IMR-90 (cell line): ENCODE results near the gene LARP4B. TPM values are rescaled to one million over a fixed set of nuclear protein-coding genes. Genes with fewer than 3 reads are reported as not detected.

ENCODE experiments used
- ATAC-seq: fragments of 200-7000 bp; cut with Tn5 transposase; 2 replicates; pipeline ENCODE4 v1.9.1; 2020; ENCODE audit warnings: low read depth, mild to moderate bottlenecking, moderate library complexity
- BruUV-seq: library from RNA; stranded (reverse); fragments of 400-500 nt; replicated peaks from 2 replicates; lab custom pipeline; 2021; lab: Mats Ljungman, UMichigan
- CTCF ChIA-PET: fragments of 300-600 bp; formaldehyde crosslinking; extraction: SDS; loops from one replicate; lab custom pipeline; 2021; ENCODE audit warnings: antibody characterized with exemption; lab: Yijun Ruan, JAX
- POLR2A ChIA-PET: fragments of 300-600 bp; sonication (Branson Sonifier 250); formaldehyde crosslinking; loops from one replicate; lab custom pipeline; 2022; ENCODE audit warnings: antibody characterized with exemption; ENCODE audit not compliant: unreplicated experiment; lab: Charles Lee
- DNase-seq: peaks from one replicate; pipeline ENCODE4 v3.0.0; 2013
- H2AFZ ChIP-seq: replicated peaks from 2 replicates; pipeline ENCODE3; 2013; ENCODE audit warnings: low read length, mild to moderate bottlenecking; ENCODE audit not compliant: poor library complexity
- H2AK5ac ChIP-seq: 2 replicates; pipeline ENCODE4 v1.6.1; 2013; ENCODE audit warnings: low read depth, low read length, inconsistent platforms
- H2AK9ac ChIP-seq: replicated peaks from 2 replicates; pipeline ENCODE3; 2013; ENCODE audit warnings: mild to moderate bottlenecking, low read depth, low read length, moderate library complexity; ENCODE audit not compliant: poor library complexity
- H2BK120ac ChIP-seq: 2 replicates; pipeline ENCODE4 v1.6.1; 2013; ENCODE audit warnings: low read depth, low read length, inconsistent platforms
- H2BK15ac ChIP-seq: 3 replicates; pipeline ENCODE4 v1.6.1; 2013; ENCODE audit warnings: low read depth, low read length, inconsistent platforms
- H2BK20ac ChIP-seq: 2 replicates; pipeline ENCODE4 v1.6.1; 2013; ENCODE audit warnings: low read depth, mild to moderate bottlenecking, inconsistent platforms, low read length, moderate library complexity
- H2BK5ac ChIP-seq: 2 replicates; pipeline ENCODE4 v1.6.1; 2013; ENCODE audit warnings: mild to moderate bottlenecking, low read depth, low read length, inconsistent platforms; ENCODE audit not compliant: poor library complexity, severe bottlenecking
- H3K14ac ChIP-seq: replicated peaks from 2 replicates; pipeline ENCODE4 v1.6.1; 2013; ENCODE audit warnings: low read depth, low read length, inconsistent platforms
- H3K18ac ChIP-seq: 2 replicates; pipeline ENCODE4 v1.6.1; 2013; ENCODE audit warnings: low read depth, low read length, control low read depth
- H3K23ac ChIP-seq: 2 replicates; pipeline ENCODE4 v1.6.1; 2013; ENCODE audit warnings: low read depth, low read length, inconsistent platforms
- H3K27ac ChIP-seq: 2 replicates; pipeline ENCODE4 v1.5.1; 2013; ENCODE audit warnings: mild to moderate bottlenecking, control low read depth, low read length; ENCODE audit not compliant: insufficient read depth
- H3K27me3 ChIP-seq: 2 replicates; pipeline ENCODE4 v1.6.1; 2013; ENCODE audit warnings: low read length; ENCODE audit not compliant: control insufficient read depth, insufficient read depth
- H3K36me3 ChIP-seq: 2 replicates; pipeline ENCODE4 v1.6.1; 2013; ENCODE audit warnings: low read length, mixed read lengths; ENCODE audit not compliant: control insufficient read depth, insufficient read depth
- H3K4ac ChIP-seq: 2 replicates; pipeline ENCODE4 v1.6.1; 2013; ENCODE audit warnings: low read depth, low read length, inconsistent platforms
- H3K4me1 ChIP-seq: 2 replicates; pipeline ENCODE4 v1.6.1; 2013; ENCODE audit warnings: low read length, mixed read lengths; ENCODE audit not compliant: control insufficient read depth, insufficient read depth
- H3K4me2 ChIP-seq: 2 replicates; pipeline ENCODE4 v1.6.1; 2013; ENCODE audit warnings: low read depth, mild to moderate bottlenecking, control low read depth, low read length, moderate library complexity
- H3K4me3 ChIP-seq: 2 replicates; pipeline ENCODE4 v1.5.1; 2013; ENCODE audit warnings: low read depth, mild to moderate bottlenecking, control low read depth, low read length, moderate library complexity; ENCODE audit not compliant: insufficient read depth
- H3K56ac ChIP-seq: 2 replicates; pipeline ENCODE4 v1.6.1; 2013; ENCODE audit warnings: low read length, inconsistent platforms; ENCODE audit not compliant: insufficient read depth; ENCODE audit errors: extremely low read depth
- H3K79me1 ChIP-seq, 2 experiments: 2 replicates each; pipeline ENCODE4 v1.6.1; 2013; ENCODE audit warnings: low read length in 2 of 2, inconsistent platforms in 1 of 2, low read depth in 1 of 2
- H3K9ac ChIP-seq: 2 replicates; pipeline ENCODE4 v1.6.1; 2013; ENCODE audit warnings: low read depth, low read length, control low read depth
- H3K9me1 ChIP-seq: 2 replicates; pipeline ENCODE4 v1.6.1; 2013; ENCODE audit warnings: low read length, inconsistent platforms; ENCODE audit not compliant: insufficient read depth
- H3K9me3 ChIP-seq: 2 replicates; pipeline ENCODE4 v1.6.1; 2013; ENCODE audit warnings: low read length; ENCODE audit not compliant: control insufficient read depth, insufficient read depth
- H4K20me1 ChIP-seq: 2 replicates; pipeline ENCODE4 v1.6.1; 2013; ENCODE audit warnings: low read length, inconsistent platforms; ENCODE audit not compliant: insufficient read depth
- H4K5ac ChIP-seq: 2 replicates; pipeline ENCODE4 v1.6.1; 2013; ENCODE audit warnings: mild to moderate bottlenecking, low read depth, low read length, control low read depth
- H4K8ac ChIP-seq, 2 experiments: 2 replicates each; pipeline ENCODE4 v1.6.1; 2013; ENCODE audit warnings: low read depth in 2 of 2, low read length in 2 of 2, control low read depth in 1 of 2, inconsistent platforms in 1 of 2
- H4K91ac ChIP-seq: 2 replicates; pipeline ENCODE4 v1.6.1; 2013; ENCODE audit warnings: low read depth, low read length, inconsistent platforms; ENCODE audit not compliant: insufficient read depth
- CEBPB ChIP-seq: IDR thresholded peaks from 2 replicates; pipeline ENCODE4 v1.6.1; 2012; ENCODE audit warnings: low read depth, low read length, improper control_type of control experiment
- CHD1 ChIP-seq: IDR thresholded peaks from 2 replicates; pipeline ENCODE4 v1.6.1; 2012; ENCODE audit warnings: low read depth, low read length, improper control_type of control experiment
- MAZ ChIP-seq: IDR thresholded peaks from 2 replicates; pipeline ENCODE4 v1.6.1; 2012; ENCODE audit warnings: low read depth, mild to moderate bottlenecking, low read length, improper control_type of control experiment, moderate library complexity, borderline replicate concordance
- SMC3 ChIP-seq: fragments of 150-350 bp; IDR thresholded peaks from 2 replicates; pipeline ENCODE4 v1.6.1; 2016; ENCODE audit warnings: low read depth, mild to moderate bottlenecking, antibody characterized with exemption, low read length, moderate library complexity
- WGBS, 2 experiments: methylation state at CpG; one replicate each; pipeline versions ENCODE4 v1.1.5 to v1.1.7; 2013; ENCODE audit warnings: missing lambda C conversion rate in 2 of 2; ENCODE audit not compliant: insufficient read length in 1 of 2; ENCODE audit errors: extremely low coverage in 2 of 2; 5-methylcytosine and 5-hydroxymethylcytosine counted together
- dilution Hi-C: fragments of 300-500 bp; cut with HindIII; formaldehyde crosslinking; loops from one replicate; pipeline ENCODE4 v1.14.3; 2018; ENCODE audit warnings: low sequenced_read_pairs; ENCODE audit not compliant: unreplicated experiment
- in situ Hi-C: fragments of 300-500 bp; cut with MboI; formaldehyde crosslinking; loops from 3 replicates; pipeline ENCODE4 v1.14.3; 2019; ENCODE audit warnings: low sequenced_read_pairs, inconsistent platforms, mixed read lengths
- intact Hi-C: fragments of 100-400 bp; cut with micrococcal nuclease; formaldehyde crosslinking; loops from 2 replicates; pipeline ENCODE4 v1.10.0; 2022
- polyA plus RNA-seq, 3 experiments: library from polyadenylated mRNA; depleted of rRNA; stranded (reverse); fragments of >200 nt; gene quantifications; 2 replicates each; pipeline ENCODE4 v1.2.3, GENCODE V29; 2012; ENCODE audit warnings: low replicate concordance in 1 of 3
- total RNA-seq: library from RNA; depleted of rRNA; stranded (reverse); fragments of >200 nt; gene quantifications from 2 replicates; pipeline ENCODE4 v1.2.3, GENCODE V29; 2012
- TF ChIP-seq, protein P1 (sequence below): fragments of 150-350 bp; IDR thresholded peaks from 2 replicates; pipeline ENCODE4 v1.6.1; 2017; ENCODE audit warnings: mild to moderate bottlenecking, antibody characterized with exemption, low read length, low read depth
- TF ChIP-seq, protein P2 (sequence below): conservative IDR thresholded peaks from 2 replicates; pipeline ENCODE4 v1.5.1; 2012; ENCODE audit warnings: mild to moderate bottlenecking, low read depth, low read length, improper control_type of control experiment

Gene LARP4B
- total and polyA plus RNA-seq, 2 of the 4 experiments (the other 2 are of a cell fraction) = 24.3 to 25.5 TPM

- no peak overlapping the region for H2AK5ac ChIP-seq
- no peak overlapping the region for H3K23ac ChIP-seq
- no TSS peak for BruUV-seq
- CTCF ChIA-PET = no interaction called here
- H3K4me2 ChIP-seq = no peak overlapping the region
- no peak overlapping the region for H2BK20ac ChIP-seq
- peaks cover 3% of the 10 kb centered on the region; the same call in 1 of the 2 replicates for H3K9me1 ChIP-seq
- POLR2A ChIA-PET = no interaction called here
- H3K4me3 ChIP-seq = no peak overlapping the region
- H2AK9ac ChIP-seq = peak overlapping the region; percentile 44
- no peak overlapping the region for H2AFZ ChIP-seq
- no peak overlapping the region for H3K4ac ChIP-seq
- H3K4me1 ChIP-seq = peaks cover 5% of the 10 kb centered on the region
- H3K36me3 ChIP-seq = peaks cover 29% of the 10 kb centered on the region
- in situ Hi-C loops (loop anchor here (10.0 kb wide), 1 partner anchor 221 kb away; no protein-coding TSS in a partner anchor), dilution Hi-C loops (no loop called here), intact Hi-C loops (no loop called here)
- no peaks in the 10 kb centered on the region for H3K9me3 ChIP-seq
- H2BK120ac ChIP-seq = no peak overlapping the region
- H4K20me1 ChIP-seq = no peaks in the 10 kb centered on the region; the same call in 1 of the 2 replicates
- H3K14ac ChIP-seq = no peak overlapping the region
- H3K56ac ChIP-seq = no peak overlapping the region
- peaks cover 0 to 17% of the 10 kb centered on the region in 2 experiments; a peak in 1 of 4 replicates for H3K79me1 ChIP-seq
- H3K18ac ChIP-seq = no peak overlapping the region
- 92% methylated on average over 16 of the region's 29 CpGs; no CpG with 5 or more reads in 1 of the 2 experiments for WGBS, 2 experiments
- no peak overlapping the region for H4K5ac ChIP-seq
- no peak overlapping the region for H3K9ac ChIP-seq
- no peaks in the 10 kb centered on the region for H3K27me3 ChIP-seq
- no peak overlapping the region for H3K27ac ChIP-seq
- no peak overlapping the region for H4K8ac ChIP-seq
- ATAC-seq = no peak
- H2BK5ac ChIP-seq = no peak overlapping the region
- no peak for DNase-seq
- H4K91ac ChIP-seq = no peak overlapping the region
- H2BK15ac ChIP-seq = no peak overlapping the region
- TF ChIP-seq, protein P1, sequence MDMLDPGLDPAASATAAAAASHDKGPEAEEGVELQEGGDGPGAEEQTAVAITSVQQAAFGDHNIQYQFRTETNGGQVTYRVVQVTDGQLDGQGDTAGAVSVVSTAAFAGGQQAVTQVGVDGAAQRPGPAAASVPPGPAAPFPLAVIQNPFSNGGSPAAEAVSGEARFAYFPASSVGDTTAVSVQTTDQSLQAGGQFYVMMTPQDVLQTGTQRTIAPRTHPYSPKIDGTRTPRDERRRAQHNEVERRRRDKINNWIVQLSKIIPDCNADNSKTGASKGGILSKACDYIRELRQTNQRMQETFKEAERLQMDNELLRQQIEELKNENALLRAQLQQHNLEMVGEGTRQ = no peak
- TF ChIP-seq, protein P2, sequence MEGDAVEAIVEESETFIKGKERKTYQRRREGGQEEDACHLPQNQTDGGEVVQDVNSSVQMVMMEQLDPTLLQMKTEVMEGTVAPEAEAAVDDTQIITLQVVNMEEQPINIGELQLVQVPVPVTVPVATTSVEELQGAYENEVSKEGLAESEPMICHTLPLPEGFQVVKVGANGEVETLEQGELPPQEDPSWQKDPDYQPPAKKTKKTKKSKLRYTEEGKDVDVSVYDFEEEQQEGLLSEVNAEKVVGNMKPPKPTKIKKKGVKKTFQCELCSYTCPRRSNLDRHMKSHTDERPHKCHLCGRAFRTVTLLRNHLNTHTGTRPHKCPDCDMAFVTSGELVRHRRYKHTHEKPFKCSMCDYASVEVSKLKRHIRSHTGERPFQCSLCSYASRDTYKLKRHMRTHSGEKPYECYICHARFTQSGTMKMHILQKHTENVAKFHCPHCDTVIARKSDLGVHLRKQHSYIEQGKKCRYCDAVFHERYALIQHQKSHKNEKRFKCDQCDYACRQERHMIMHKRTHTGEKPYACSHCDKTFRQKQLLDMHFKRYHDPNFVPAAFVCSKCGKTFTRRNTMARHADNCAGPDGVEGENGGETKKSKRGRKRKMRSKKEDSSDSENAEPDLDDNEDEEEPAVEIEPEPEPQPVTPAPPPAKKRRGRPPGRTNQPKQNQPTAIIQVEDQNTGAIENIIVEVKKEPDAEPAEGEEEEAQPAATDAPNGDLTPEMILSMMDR = no peak
- TF ChIP-seq CEBPB (no peak), SMC3 (no peak), CHD1 (no peak), MAZ (no peak)
These were observed 125.7 kb downstream of the LARP4B start for GRCh38 chr10:805620-806305.
